Measurements from ENCODE around the gene GRAP2.
"Not testable (repeated sequence)": the region's sequence is repeated elsewhere in the genome, so short reads cannot be mapped to it uniquely, and the experiment has no call there.

GRAP2 gene

GRCh38 chr22:39946503-39947219 lies 45.8 kb downstream of the GRAP2 start:
- no peak for DNase-seq (ENCODE audit: low read depth, low spot score)
- CTCF ChIA-PET = interaction anchor here (1.2 to 1.3 kb wide), 2 partner anchors 13 to 412 kb away, joined by 3 to 4 read pairs; partner anchors contain the start of gene TMA7B
- H3K4me3 ChIP-seq (ENCODE audit: low read depth, low read length) = no peak overlapping the region
- POLR2A ChIA-PET = no interaction called here
- no peak for TF ChIP-seq CTCF (IDR thresholded peaks at IDR 0.05; ENCODE audit: insufficient read depth, low read length, missing control alignments)

GRCh38 chr22:39947220-39948216 lies 46.6 kb downstream of the GRAP2 start:
- POLR2A ChIA-PET = no interaction called here
- CTCF ChIA-PET = interaction anchor here (1.3 to 1.7 kb wide), 2 partner anchors 413 kb away, joined by 4 read pairs; no protein-coding TSS in a partner anchor
- no peak for TF ChIP-seq CTCF (IDR thresholded peaks at IDR 0.05; ENCODE audit: insufficient read depth, low read length, missing control alignments)
- DNase-seq (ENCODE audit: low read depth, low spot score) = no peak
- no peak overlapping the region for H3K4me3 ChIP-seq (ENCODE audit: low read depth, low read length)

- ChIA-PET POLR2A (no interaction called here), CTCF (interaction anchor here (1.6 kb wide), 1 partner anchor 10 kb away, joined by 4 read pairs; the partner anchor contains the start of gene TMA7B)
- no peak for DNase-seq (ENCODE audit: low read depth, low spot score)
- no peak overlapping the region for H3K4me3 ChIP-seq (ENCODE audit: low read depth, low read length)
- no peak for TF ChIP-seq CTCF (IDR thresholded peaks at IDR 0.05; ENCODE audit: insufficient read depth, low read length, missing control alignments)
These were observed 49.3 kb downstream of the GRAP2 start for GRCh38 chr22:39949964-39950737.

GRCh38 chr22:39951603-39952293 lies 50.9 kb downstream of the GRAP2 start:
- POLR2A ChIA-PET = not testable (repeated sequence)
- CTCF ChIA-PET = interaction anchor here (1.6 kb wide), 1 partner anchor 9 kb away, joined by 4 read pairs; the partner anchor contains the start of gene TMA7B

GRCh38 chr22:39952347-39952746 lies 51.5 kb downstream of the GRAP2 start:
- H3K4me3 ChIP-seq (ENCODE audit: low read depth, low read length) = no peak overlapping the region
- no peak for TF ChIP-seq CTCF (IDR thresholded peaks at IDR 0.05; ENCODE audit: insufficient read depth, low read length, missing control alignments)
- ChIA-PET POLR2A (no interaction called here), CTCF (interaction anchor here (1.5 kb wide), 1 partner anchor 9 kb away, joined by 6 read pairs; no protein-coding TSS in a partner anchor)
- DNase-seq (ENCODE audit: low read depth, low spot score) = no peak

More at GRCh38 chr22:39951603-39952293, 50.9 kb downstream of the GRAP2 start:
- not testable (repeated sequence) for H3K4me3 ChIP-seq (ENCODE audit: low read depth, low read length); DNase-seq (ENCODE audit: low read depth, low spot score)

- H3K4me3 ChIP-seq (ENCODE audit: low read depth, low read length) = no peak overlapping the region
- ChIA-PET POLR2A (no interaction called here), CTCF (interaction anchor here (1.0 to 1.5 kb wide), 2 partner anchors 10 to 72 kb away, joined by 6 read pairs; no protein-coding TSS in a partner anchor)
- no peak for DNase-seq (ENCODE audit: low read depth, low spot score)
- no peak for TF ChIP-seq CTCF (IDR thresholded peaks at IDR 0.05; ENCODE audit: insufficient read depth, low read length, missing control alignments)
These were observed 52.2 kb downstream of the GRAP2 start for GRCh38 chr22:39953101-39953500.
